Liver (tissue), 3 donors: ENCODE data around the gene STOX2.

Experiments
- ATF3 ChIP-seq: IDR thresholded peaks from 2 replicates; pipeline ENCODE4 v1.6.1; 2016; ENCODE audit warnings: antibody characterized with exemption
- EGR1 ChIP-seq, 2 donors: IDR thresholded peaks; 2 replicates each; pipeline ENCODE4 v1.6.1; 2016 to 2018; ENCODE audit warnings: antibody characterized with exemption in 2 of 2, low read depth in 2 of 2
- GABPA ChIP-seq, 2 donors: IDR thresholded peaks in 1 of 2; conservative IDR thresholded peaks in 1 of 2; 2 replicates each; pipeline ENCODE4 v1.6.1; 2016; ENCODE audit warnings: antibody characterized with exemption in 2 of 2, mild to moderate bottlenecking in 1 of 2, moderate library complexity in 1 of 2
- HNF4A ChIP-seq, 2 donors: conservative IDR thresholded peaks; 2 replicates each; pipeline ENCODE4 v1.6.1; 2016; ENCODE audit warnings: antibody characterized with exemption in 2 of 2, mild to moderate bottlenecking in 2 of 2
- JUND ChIP-seq, 2 donors: IDR thresholded peaks; 2 replicates each; pipeline ENCODE4 v1.6.1; 2016; ENCODE audit warnings: antibody characterized with exemption in 2 of 2
- RAD21 ChIP-seq, 2 donors: IDR thresholded peaks; 2 replicates each; pipeline ENCODE4 v1.6.1; 2016; ENCODE audit warnings: antibody characterized with exemption in 2 of 2, mild to moderate bottlenecking in 2 of 2
- TAF1 ChIP-seq: conservative IDR thresholded peaks from 2 replicates; pipeline ENCODE4 v1.6.1; 2016; ENCODE audit warnings: antibody characterized with exemption, mild to moderate bottlenecking
- YY1 ChIP-seq: IDR thresholded peaks from 2 replicates; pipeline ENCODE4 v1.6.1; 2016; ENCODE audit warnings: antibody characterized with exemption, mild to moderate bottlenecking
- TF ChIP-seq, protein P1 (sequence below): fragments of 150-350 bp; IDR thresholded peaks from 2 replicates; pipeline ENCODE4 v1.5.1; 2017; ENCODE audit warnings: improper control_type of control experiment, low read depth, low read length; ENCODE audit not compliant: missing input control
- TF ChIP-seq, protein P2 (sequence below): IDR thresholded peaks from 2 replicates; pipeline ENCODE4 v1.6.1; 2016; ENCODE audit warnings: antibody characterized with exemption, mild to moderate bottlenecking
- TF ChIP-seq, protein P3 (sequence below): IDR thresholded peaks from 2 replicates; pipeline ENCODE4 v1.6.1; 2016; ENCODE audit warnings: antibody characterized with exemption
- donor health status: healthy.
- donor health status: healthy.

GRCh38 chr4:183967266-183967665 lies 62.2 kb downstream of the STOX2 start:
- TF ChIP-seq HNF4A (conservative IDR thresholded peaks at IDR 0.05) (no peak), GABPA (IDR thresholded peaks at IDR 0.05 in 1 of 2, conservative IDR thresholded peaks at IDR 0.05 in 1 of 2) (no peak), TAF1 (no peak), YY1 (no peak), EGR1 (IDR thresholded peaks at IDR 0.05; ENCODE audit: low read depth in 2 of 2) (no peak), ATF3 (no peak), JUND (IDR thresholded peaks at IDR 0.05) (no peak), RAD21 (IDR thresholded peaks at IDR 0.05) (no peak)
- TF ChIP-seq, protein P1, sequence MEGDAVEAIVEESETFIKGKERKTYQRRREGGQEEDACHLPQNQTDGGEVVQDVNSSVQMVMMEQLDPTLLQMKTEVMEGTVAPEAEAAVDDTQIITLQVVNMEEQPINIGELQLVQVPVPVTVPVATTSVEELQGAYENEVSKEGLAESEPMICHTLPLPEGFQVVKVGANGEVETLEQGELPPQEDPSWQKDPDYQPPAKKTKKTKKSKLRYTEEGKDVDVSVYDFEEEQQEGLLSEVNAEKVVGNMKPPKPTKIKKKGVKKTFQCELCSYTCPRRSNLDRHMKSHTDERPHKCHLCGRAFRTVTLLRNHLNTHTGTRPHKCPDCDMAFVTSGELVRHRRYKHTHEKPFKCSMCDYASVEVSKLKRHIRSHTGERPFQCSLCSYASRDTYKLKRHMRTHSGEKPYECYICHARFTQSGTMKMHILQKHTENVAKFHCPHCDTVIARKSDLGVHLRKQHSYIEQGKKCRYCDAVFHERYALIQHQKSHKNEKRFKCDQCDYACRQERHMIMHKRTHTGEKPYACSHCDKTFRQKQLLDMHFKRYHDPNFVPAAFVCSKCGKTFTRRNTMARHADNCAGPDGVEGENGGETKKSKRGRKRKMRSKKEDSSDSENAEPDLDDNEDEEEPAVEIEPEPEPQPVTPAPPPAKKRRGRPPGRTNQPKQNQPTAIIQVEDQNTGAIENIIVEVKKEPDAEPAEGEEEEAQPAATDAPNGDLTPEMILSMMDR, result no peak
- TF ChIP-seq, protein P2, sequence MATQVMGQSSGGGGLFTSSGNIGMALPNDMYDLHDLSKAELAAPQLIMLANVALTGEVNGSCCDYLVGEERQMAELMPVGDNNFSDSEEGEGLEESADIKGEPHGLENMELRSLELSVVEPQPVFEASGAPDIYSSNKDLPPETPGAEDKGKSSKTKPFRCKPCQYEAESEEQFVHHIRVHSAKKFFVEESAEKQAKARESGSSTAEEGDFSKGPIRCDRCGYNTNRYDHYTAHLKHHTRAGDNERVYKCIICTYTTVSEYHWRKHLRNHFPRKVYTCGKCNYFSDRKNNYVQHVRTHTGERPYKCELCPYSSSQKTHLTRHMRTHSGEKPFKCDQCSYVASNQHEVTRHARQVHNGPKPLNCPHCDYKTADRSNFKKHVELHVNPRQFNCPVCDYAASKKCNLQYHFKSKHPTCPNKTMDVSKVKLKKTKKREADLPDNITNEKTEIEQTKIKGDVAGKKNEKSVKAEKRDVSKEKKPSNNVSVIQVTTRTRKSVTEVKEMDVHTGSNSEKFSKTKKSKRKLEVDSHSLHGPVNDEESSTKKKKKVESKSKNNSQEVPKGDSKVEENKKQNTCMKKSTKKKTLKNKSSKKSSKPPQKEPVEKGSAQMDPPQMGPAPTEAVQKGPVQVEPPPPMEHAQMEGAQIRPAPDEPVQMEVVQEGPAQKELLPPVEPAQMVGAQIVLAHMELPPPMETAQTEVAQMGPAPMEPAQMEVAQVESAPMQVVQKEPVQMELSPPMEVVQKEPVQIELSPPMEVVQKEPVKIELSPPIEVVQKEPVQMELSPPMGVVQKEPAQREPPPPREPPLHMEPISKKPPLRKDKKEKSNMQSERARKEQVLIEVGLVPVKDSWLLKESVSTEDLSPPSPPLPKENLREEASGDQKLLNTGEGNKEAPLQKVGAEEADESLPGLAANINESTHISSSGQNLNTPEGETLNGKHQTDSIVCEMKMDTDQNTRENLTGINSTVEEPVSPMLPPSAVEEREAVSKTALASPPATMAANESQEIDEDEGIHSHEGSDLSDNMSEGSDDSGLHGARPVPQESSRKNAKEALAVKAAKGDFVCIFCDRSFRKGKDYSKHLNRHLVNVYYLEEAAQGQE, result no peak
- TF ChIP-seq, protein P3, sequence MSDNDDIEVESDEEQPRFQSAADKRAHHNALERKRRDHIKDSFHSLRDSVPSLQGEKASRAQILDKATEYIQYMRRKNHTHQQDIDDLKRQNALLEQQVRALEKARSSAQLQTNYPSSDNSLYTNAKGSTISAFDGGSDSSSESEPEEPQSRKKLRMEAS, result no peak
